ENCODE measurements around the gene FBLN1.

FBLN1 gene

GRCh38 chr22:45650721-45651120 lies 148.0 kb downstream of the FBLN1 start:
- no peak for TF ChIP-seq GATA3 (IDR thresholded peaks at IDR 0.05; ENCODE audit: low read depth, low read length)
- TF ChIP-seq GATA2 (IDR thresholded peaks at IDR 0.05; ENCODE audit: low read depth, low read length): no peak

Measured in SH-SY5Y (cell line).